ENCODE results near the gene SMYD5.

DNA sequence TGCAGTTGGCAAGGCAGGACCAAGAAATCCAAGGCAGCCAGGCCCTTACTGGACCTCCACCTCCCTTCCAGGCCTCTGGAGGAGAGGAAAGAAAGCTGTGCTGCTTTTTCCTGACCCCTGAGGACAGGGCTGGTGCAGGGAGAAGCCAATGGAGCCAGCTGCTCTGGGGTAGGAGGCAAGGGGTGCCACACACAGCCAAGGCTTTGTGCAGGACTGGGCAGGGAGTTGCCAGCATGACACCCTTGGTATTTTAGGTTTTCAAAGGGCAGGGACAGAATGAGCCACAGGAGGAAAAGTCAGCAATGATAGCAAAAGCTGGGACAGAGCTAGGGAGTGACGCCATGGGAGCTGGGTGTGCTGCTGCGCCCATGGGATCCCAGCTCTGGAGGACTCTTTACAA lies 43.0 kb downstream of the SMYD5 start:
- TF ChIP-seq, protein P1, sequence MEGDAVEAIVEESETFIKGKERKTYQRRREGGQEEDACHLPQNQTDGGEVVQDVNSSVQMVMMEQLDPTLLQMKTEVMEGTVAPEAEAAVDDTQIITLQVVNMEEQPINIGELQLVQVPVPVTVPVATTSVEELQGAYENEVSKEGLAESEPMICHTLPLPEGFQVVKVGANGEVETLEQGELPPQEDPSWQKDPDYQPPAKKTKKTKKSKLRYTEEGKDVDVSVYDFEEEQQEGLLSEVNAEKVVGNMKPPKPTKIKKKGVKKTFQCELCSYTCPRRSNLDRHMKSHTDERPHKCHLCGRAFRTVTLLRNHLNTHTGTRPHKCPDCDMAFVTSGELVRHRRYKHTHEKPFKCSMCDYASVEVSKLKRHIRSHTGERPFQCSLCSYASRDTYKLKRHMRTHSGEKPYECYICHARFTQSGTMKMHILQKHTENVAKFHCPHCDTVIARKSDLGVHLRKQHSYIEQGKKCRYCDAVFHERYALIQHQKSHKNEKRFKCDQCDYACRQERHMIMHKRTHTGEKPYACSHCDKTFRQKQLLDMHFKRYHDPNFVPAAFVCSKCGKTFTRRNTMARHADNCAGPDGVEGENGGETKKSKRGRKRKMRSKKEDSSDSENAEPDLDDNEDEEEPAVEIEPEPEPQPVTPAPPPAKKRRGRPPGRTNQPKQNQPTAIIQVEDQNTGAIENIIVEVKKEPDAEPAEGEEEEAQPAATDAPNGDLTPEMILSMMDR (IDR thresholded peaks at IDR 0.05 in 2 of 3, conservative IDR thresholded peaks at IDR 0.05 in 1 of 3; ENCODE audit: borderline replicate concordance in 1 of 3, insufficient read depth in 1 of 3, low read depth in 2 of 3, low read length in 2 of 3): no peak
- TF ChIP-seq ATF3 (IDR thresholded peaks at IDR 0.05) (no peak), EZH2 (IDR thresholded peaks at IDR 0.05) (no peak), CBX3 (IDR thresholded peaks at IDR 0.05; ENCODE audit: low read depth) (no peak), TCF7L2 (IDR thresholded peaks at IDR 0.05; ENCODE audit: borderline replicate concordance, extremely low read depth, insufficient read depth, insufficient read length) (no peak), JUND (IDR thresholded peaks at IDR 0.05) (no peak), EGR1 (IDR thresholded peaks at IDR 0.05; ENCODE audit: low read depth) (no peak), SP1 (IDR thresholded peaks at IDR 0.05; ENCODE audit: low read depth) (no peak), CEBPB (IDR thresholded peaks at IDR 0.05; ENCODE audit: low read depth) (no peak), POLR2A (IDR thresholded peaks at IDR 0.05; ENCODE audit: borderline replicate concordance, extremely low read depth, insufficient read depth, insufficient read length) (no peak), YY1 (IDR thresholded peaks at IDR 0.05; ENCODE audit: extremely low read depth, insufficient replicate concordance, low read depth, low read length) (no peak), RAD21 (IDR thresholded peaks at IDR 0.05; ENCODE audit: low read depth) (no peak)
- TF ChIP-seq, protein P2, sequence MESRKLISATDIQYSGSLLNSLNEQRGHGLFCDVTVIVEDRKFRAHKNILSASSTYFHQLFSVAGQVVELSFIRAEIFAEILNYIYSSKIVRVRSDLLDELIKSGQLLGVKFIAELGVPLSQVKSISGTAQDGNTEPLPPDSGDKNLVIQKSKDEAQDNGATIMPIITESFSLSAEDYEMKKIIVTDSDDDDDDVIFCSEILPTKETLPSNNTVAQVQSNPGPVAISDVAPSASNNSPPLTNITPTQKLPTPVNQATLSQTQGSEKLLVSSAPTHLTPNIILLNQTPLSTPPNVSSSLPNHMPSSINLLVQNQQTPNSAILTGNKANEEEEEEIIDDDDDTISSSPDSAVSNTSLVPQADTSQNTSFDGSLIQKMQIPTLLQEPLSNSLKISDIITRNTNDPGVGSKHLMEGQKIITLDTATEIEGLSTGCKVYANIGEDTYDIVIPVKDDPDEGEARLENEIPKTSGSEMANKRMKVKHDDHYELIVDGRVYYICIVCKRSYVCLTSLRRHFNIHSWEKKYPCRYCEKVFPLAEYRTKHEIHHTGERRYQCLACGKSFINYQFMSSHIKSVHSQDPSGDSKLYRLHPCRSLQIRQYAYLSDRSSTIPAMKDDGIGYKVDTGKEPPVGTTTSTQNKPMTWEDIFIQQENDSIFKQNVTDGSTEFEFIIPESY (IDR thresholded peaks at IDR 0.05; ENCODE audit: extremely low read depth, insufficient replicate concordance, low read length): no peak
